Gastroesophageal sphincter (tissue), 4 donors: ENCODE measurements around the gene ARL14EP. TPM values are rescaled to one million over a fixed set of nuclear protein-coding genes. Genes with fewer than 3 reads are reported as not detected.

Source experiments
- ATAC-seq: fragments of 150-250 bp; one replicate; pipeline ENCODE4 v1.9.1; 2016; ENCODE audit warnings: mild to moderate bottlenecking, moderate library complexity
- H3K27ac ChIP-seq, 4 donors: fragments of 200-600 bp; sonication (generic) in 3 of 4; 1 replicate in 3 of 4; 2 replicates in 1 of 4; pipeline ENCODE4 v1.5.1; 2016 to 2019
- H3K27me3 ChIP-seq: fragments of 200-600 bp; sonication (generic); one replicate; pipeline ENCODE4 v1.5.1; 2019
- H3K36me3 ChIP-seq, 2 donors: fragments of 200-600 bp; sonication (generic); one replicate each; pipeline ENCODE4 v1.5.1; 2019; ENCODE audit warnings: control low read depth in 1 of 2
- H3K4me1 ChIP-seq, 3 donors: fragments of 200-600 bp; sonication (generic); 1 replicate in 2 of 3; 2 replicates in 1 of 3; pipeline ENCODE4 v1.5.1; 2016 to 2019; ENCODE audit warnings: control low read depth in 2 of 3
- H3K4me3 ChIP-seq, 2 donors: fragments of 200-600 bp; sonication (generic); one replicate each; pipeline ENCODE4 v1.5.1; 2019; ENCODE audit warnings: mild to moderate bottlenecking in 1 of 2, moderate library complexity in 1 of 2
- H3K9me3 ChIP-seq, 3 donors: fragments of 200-600 bp; sonication (generic); one replicate each; pipeline ENCODE4 v1.5.1; 2017 to 2019; ENCODE audit warnings: control low read depth in 2 of 3
- CTCF ChIP-seq, 4 experiments: fragments of 200-600 bp in 2 of 4; fragments of 450-650 bp in 2 of 4; sonication (generic) in 1 of 4; IDR thresholded peaks; one replicate each; pipeline ENCODE4 v1.5.1; 2017 to 2019; ENCODE audit warnings: antibody characterized with exemption in 4 of 4, mild to moderate bottlenecking in 2 of 4, moderate library complexity in 2 of 4
- EP300 ChIP-seq: sonication (generic); formaldehyde crosslinking; IDR thresholded peaks from one replicate; pipeline ENCODE4 v1.6.1; 2017; ENCODE audit warnings: antibody characterized with exemption, mild to moderate bottlenecking
- POLR2A ChIP-seq, 2 donors: fragments of 450-650 bp; IDR thresholded peaks; one replicate each; pipeline ENCODE4 v1.6.1; 2017; ENCODE audit warnings: antibody characterized with exemption in 2 of 2, mild to moderate bottlenecking in 2 of 2, moderate library complexity in 1 of 2
- POLR2AphosphoS5 ChIP-seq: sonication (generic); formaldehyde crosslinking; IDR thresholded peaks from one replicate; pipeline ENCODE4 v1.6.1; 2017; ENCODE audit warnings: antibody characterized with exemption
- WGBS, 2 donors: methylation state at CpG; one replicate each; pipeline ENCODE4 v1.1.5; 2018; ENCODE audit warnings: low coverage in 1 of 2; 5-methylcytosine and 5-hydroxymethylcytosine counted together
- total RNA-seq, 4 donors: library from RNA; depleted of rRNA; stranded (reverse); fragments of >200 nt; gene quantifications; one replicate each; pipeline ENCODE4 v1.1.0, GENCODE V29; 2016

Gene ARL14EP
- total RNA-seq, 4 donors from 2014 or later: 20.7 to 38.8 (median 33.0) TPM

GRCh38 chr11:30349885-30350284, 27.0 kb downstream of the ARL14EP start:
- TF ChIP-seq CTCF (IDR thresholded peaks at IDR 0.05): no peak
- no peak for TF ChIP-seq EP300
- no peak for TF ChIP-seq POLR2A (IDR thresholded peaks at IDR 0.05)
- TF ChIP-seq POLR2AphosphoS5: no peak
- H3K9me3 ChIP-seq: no peaks in the 10 kb centered on the region
- no peak overlapping the region for H3K27ac ChIP-seq
- H3K27me3 ChIP-seq: no peaks in the 10 kb centered on the region
- no peak for ATAC-seq
- H3K4me3 ChIP-seq: no peak overlapping the region
- no peaks in the 10 kb centered on the region for H3K4me1 ChIP-seq
- no peaks in the 10 kb centered on the region for H3K36me3 ChIP-seq
- 96% methylated on average over 3 of the region's 3 CpGs for WGBS, 2 donors

GRCh38 chr11:30350384-30350783, 27.5 kb downstream of the ARL14EP start:
- no peak overlapping the region for H3K27ac ChIP-seq
- no peak for ATAC-seq
- WGBS, 2 donors: 67 to 79% methylated on average over 3 of the region's 3 CpGs
- H3K4me1 ChIP-seq: no peaks in the 10 kb centered on the region
- no peak for TF ChIP-seq POLR2A (IDR thresholded peaks at IDR 0.05)
- no peak for TF ChIP-seq POLR2AphosphoS5
- no peak for TF ChIP-seq CTCF (IDR thresholded peaks at IDR 0.05)
- no peak for TF ChIP-seq EP300
- no peaks in the 10 kb centered on the region for H3K27me3 ChIP-seq
- H3K36me3 ChIP-seq: no peaks in the 10 kb centered on the region
- H3K9me3 ChIP-seq: no peaks in the 10 kb centered on the region
- no peak overlapping the region for H3K4me3 ChIP-seq

- Histone ChIP-seq H3K27me3 (no peaks in the 10 kb centered on the region), H3K9me3 (no peaks in the 10 kb centered on the region), H3K4me1 (no peaks in the 10 kb centered on the region), H3K27ac (no peak overlapping the region), H3K36me3 (no peaks in the 10 kb centered on the region), H3K4me3 (no peak overlapping the region)
- no peak for ATAC-seq
- TF ChIP-seq POLR2AphosphoS5 (no peak), POLR2A (IDR thresholded peaks at IDR 0.05) (no peak), CTCF (IDR thresholded peaks at IDR 0.05) (no peak), EP300 (no peak)
- 89 to 90% methylated on average over 4 of the region's 5 CpGs for WGBS, 2 donors
These were observed 28.2 kb downstream of the ARL14EP start for GRCh38 chr11:30351061-30351460.

- TF ChIP-seq POLR2AphosphoS5: no peak
- TF ChIP-seq CTCF (IDR thresholded peaks at IDR 0.05): no peak
- no peak for TF ChIP-seq EP300
- no peak for TF ChIP-seq POLR2A (IDR thresholded peaks at IDR 0.05)
- Histone ChIP-seq H3K27me3 (no peaks in the 10 kb centered on the region), H3K4me3 (no peak overlapping the region), H3K9me3 (no peaks in the 10 kb centered on the region), H3K36me3 (no peaks in the 10 kb centered on the region), H3K27ac (no peak overlapping the region), H3K4me1 (peaks cover 0 to 15% (median 0%) of the 10 kb centered on the region in 3 donors)
- no peak for ATAC-seq
- 96% methylated on average over 4 of the region's 4 CpGs for whole genome bisulfite sequencing, 2 donors
These were observed 33.5 kb downstream of the ARL14EP start for GRCh38 chr11:30356391-30356790.

GRCh38 chr11:30357872-30358271, 35.0 kb downstream of the ARL14EP start:
- no peak overlapping the region for H3K27ac ChIP-seq
- no peaks in the 10 kb centered on the region for H3K36me3 ChIP-seq
- TF ChIP-seq CTCF (IDR thresholded peaks at IDR 0.05) (no peak), POLR2A (IDR thresholded peaks at IDR 0.05) (no peak), POLR2AphosphoS5 (no peak)
- peaks cover 0 to 15% (median 0%) of the 10 kb centered on the region in 3 donors for H3K4me1 ChIP-seq
- H3K9me3 ChIP-seq: no peaks in the 10 kb centered on the region
- 17% methylated on average over 1 of the region's 1 CpG; no CpG with 5 or more reads in 1 of the 2 donors for WGBS, 2 donors
- H3K27me3 ChIP-seq: no peaks in the 10 kb centered on the region
- H3K4me3 ChIP-seq: no peak overlapping the region
- no peak for ATAC-seq
